ENCODE data around the gene TENM3.

TENM3 gene

GRCh38 chr4:182254026-182254780 lies 11.0 kb downstream of the TENM3 start:
- DNase-seq: no peak
- no peak for ATAC-seq

GRCh38 chr4:182255441-182256190 lies 12.4 kb downstream of the TENM3 start:
- no peak for ATAC-seq
- DNase-seq: no peak

GRCh38 chr4:182257016-182257415 lies 13.8 kb downstream of the TENM3 start:
- ATAC-seq (no peak), DNase-seq (no peak)

- no peak for DNase-seq
Observed at GRCh38 chr4:182257503-182257902, 14.3 kb downstream of the TENM3 start.

GRCh38 chr4:182258441-182259000 lies 15.3 kb downstream of the TENM3 start:
- ATAC-seq (no peak), DNase-seq (no peak)

More at GRCh38 chr4:182257503-182257902, 14.3 kb downstream of the TENM3 start:
- ATAC-seq: no peak

- ATAC-seq (no peak), DNase-seq (no peak)
Observed at GRCh38 chr4:182261651-182262223, 18.5 kb downstream of the TENM3 start.

GRCh38 chr4:182263562-182263961 lies 20.4 kb downstream of the TENM3 start:
- ATAC-seq (no peak), DNase-seq (no peak)

GRCh38 chr4:182264139-182264752 lies 21.0 kb downstream of the TENM3 start:
- DNase-seq (no peak), ATAC-seq (no peak)

- no peak for DNase-seq
- no peak for ATAC-seq
Observed at GRCh38 chr4:182265881-182266280, 22.7 kb downstream of the TENM3 start.

- DNase-seq (no peak), ATAC-seq (no peak)
Observed at GRCh38 chr4:182267048-182267447, 23.8 kb downstream of the TENM3 start.

- no peak for ATAC-seq
- no peak for DNase-seq
Observed at GRCh38 chr4:182268966-182269365, 25.8 kb downstream of the TENM3 start.

- no peak for DNase-seq
Observed at GRCh38 chr4:182271731-182272130, 28.5 kb downstream of the TENM3 start.

GRCh38 chr4:182272151-182272550 lies 28.9 kb downstream of the TENM3 start:
- no peak for DNase-seq

More at GRCh38 chr4:182271731-182272130, 28.5 kb downstream of the TENM3 start:
- ATAC-seq: no peak

GRCh38 chr4:182273191-182273935 lies 30.2 kb downstream of the TENM3 start:
- DNase-seq (no peak), ATAC-seq (no peak)

More at GRCh38 chr4:182272151-182272550, 28.9 kb downstream of the TENM3 start:
- no peak for ATAC-seq

GRCh38 chr4:182276210-182277109 lies 33.3 kb downstream of the TENM3 start:
- ATAC-seq (no peak), DNase-seq (no peak)

- DNase-seq (no peak), ATAC-seq (no peak)
Observed at GRCh38 chr4:182277377-182277776, 34.2 kb downstream of the TENM3 start.

GRCh38 chr4:182278729-182279128 lies 35.5 kb downstream of the TENM3 start:
- DNase-seq: no peak
- no peak for ATAC-seq

GRCh38 chr4:182280436-182281111 lies 37.4 kb downstream of the TENM3 start:
- ATAC-seq: no peak

GRCh38 chr4:182286035-182286434 lies 42.8 kb downstream of the TENM3 start:
- DNase-seq: no peak
- ATAC-seq: no peak

More at GRCh38 chr4:182280436-182281111, 37.4 kb downstream of the TENM3 start:
- no peak for DNase-seq

GRCh38 chr4:182286931-182287330 lies 43.7 kb downstream of the TENM3 start:
- no peak for ATAC-seq
- no peak for DNase-seq
